OCI-LY1 (cell line): ENCODE measurements around the gene MCC.

Experiments
- H2AFZ ChIP-seq: fragments of 200-600 bp; sonication (generic), shearing (Covaris generic); 2 replicates; pipeline ENCODE4 v1.6.0; 2014; ENCODE audit warnings: antibody characterized with exemption, mild to moderate bottlenecking, low read length
- H3F3A ChIP-seq: fragments of 200-600 bp; sonication (generic), shearing (Covaris generic); 2 replicates; pipeline ENCODE4 v1.6.0; 2014; ENCODE audit warnings: mild to moderate bottlenecking, antibody characterized with exemption, low read length, moderate library complexity; ENCODE audit not compliant: insufficient read depth
- H3K27ac ChIP-seq: fragments of 200-600 bp; sonication (generic); 2 replicates; pipeline ENCODE4 v1.5.1; 2014; ENCODE audit warnings: low read length, mixed run types, mild to moderate bottlenecking, low read depth; ENCODE audit not compliant: poor library complexity, severe bottlenecking
- H3K27me3 ChIP-seq: fragments of 200-600 bp; sonication (generic); 2 replicates; pipeline ENCODE4 v1.6.0; 2014; ENCODE audit warnings: antibody characterized with exemption, mild to moderate bottlenecking, low read length, moderate library complexity; ENCODE audit not compliant: insufficient read depth
- H3K36me3 ChIP-seq: fragments of 200-600 bp; sonication (generic); 2 replicates; pipeline ENCODE4 v1.6.1; 2014; ENCODE audit warnings: mild to moderate bottlenecking, antibody characterized with exemption, low read length, moderate library complexity, mixed read lengths; ENCODE audit not compliant: insufficient read depth
- H3K4me1 ChIP-seq: fragments of 200-600 bp; sonication (generic); 2 replicates; pipeline ENCODE4 v1.5.1; 2014; ENCODE audit warnings: mild to moderate bottlenecking, low read length, moderate library complexity; ENCODE audit not compliant: insufficient read depth, severe bottlenecking
- H3K4me2 ChIP-seq: fragments of 200-600 bp; sonication (generic), shearing (Covaris generic); 2 replicates; pipeline ENCODE4 v1.6.1; 2014; ENCODE audit warnings: low read length
- H3K4me3 ChIP-seq: fragments of 200-600 bp; sonication (generic); 2 replicates; pipeline ENCODE4 v1.5.1; 2014; ENCODE audit warnings: low read length, low read depth, mild to moderate bottlenecking, mixed read lengths; ENCODE audit not compliant: poor library complexity, severe bottlenecking
- H3K79me2 ChIP-seq: fragments of 200-600 bp; shearing (Covaris generic); 2 replicates; pipeline ENCODE4 v1.6.1; 2016; ENCODE audit warnings: mixed run types, low read length, mixed read lengths; ENCODE audit not compliant: insufficient read depth
- H3K9ac ChIP-seq: fragments of 200-600 bp; sonication (generic), shearing (Covaris generic); 2 replicates; pipeline ENCODE4 v1.6.1; 2014; ENCODE audit warnings: mild to moderate bottlenecking, low read length, mixed read lengths
- H3K9me2 ChIP-seq: fragments of 200-600 bp; sonication (generic), shearing (Covaris generic); 2 replicates; pipeline ENCODE4 v1.6.1; 2014; ENCODE audit warnings: low read depth, mild to moderate bottlenecking, low read length, mixed read lengths
- H3K9me3 ChIP-seq: fragments of 200-600 bp; shearing (Covaris generic); 2 replicates; pipeline ENCODE4 v1.6.1; 2014; ENCODE audit warnings: low read length, mixed read lengths
- H4K20me1 ChIP-seq: fragments of 200-600 bp; sonication (generic), shearing (Covaris generic); 2 replicates; pipeline ENCODE4 v1.6.0; 2016; ENCODE audit warnings: mild to moderate bottlenecking, low read length; ENCODE audit not compliant: insufficient read depth
- EZH2 ChIP-seq: fragments of 200-600 bp; sonication (generic), shearing (Covaris generic); IDR thresholded peaks from 2 replicates; pipeline ENCODE4 v1.8.0; 2017; ENCODE audit warnings: borderline replicate concordance, mixed run types, mild to moderate bottlenecking, antibody characterized with exemption, low read length, moderate library complexity, mixed read lengths
- TF ChIP-seq, protein P1 (sequence below): fragments of 200-600 bp; sonication (generic), shearing (Covaris generic); IDR thresholded peaks from 2 replicates; pipeline ENCODE4 v1.5.1; 2017; ENCODE audit warnings: mild to moderate bottlenecking, antibody characterized with exemption, low read length, moderate library complexity, mixed read lengths

The MCC gene

DNA sequence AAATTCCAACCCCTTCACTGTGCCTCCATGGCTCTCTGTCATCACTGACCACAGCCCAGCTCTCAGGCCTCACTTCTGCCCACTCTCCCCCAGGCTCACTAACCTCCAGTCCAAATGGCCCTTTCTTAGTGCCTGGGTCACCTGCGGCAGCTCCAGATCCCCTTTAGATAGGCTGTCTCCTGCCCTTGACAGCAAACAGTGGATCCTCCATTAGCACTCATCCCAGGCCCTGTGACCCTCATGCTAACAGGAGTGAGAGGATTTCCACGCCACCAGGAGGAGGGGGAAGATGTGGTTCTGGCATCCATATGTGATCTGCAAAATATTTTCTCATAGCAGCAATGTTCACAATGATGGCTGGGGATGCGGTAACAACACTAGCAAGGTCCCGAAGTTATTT, 372.3 kb downstream of the MCC start:
- Histone ChIP-seq H3K4me1 (no peaks in the 10 kb centered on the region), H3K9me2 (no peaks in the 10 kb centered on the region), H4K20me1 (no peaks in the 10 kb centered on the region), H3K36me3 (no peaks in the 10 kb centered on the region), H3K9me3 (no peaks in the 10 kb centered on the region), H3K4me2 (no peak overlapping the region), H3K27me3 (no peaks in the 10 kb centered on the region; the same call in 1 of the 2 replicates), H2AFZ (no peak overlapping the region), H3K27ac (no peak overlapping the region), H3K79me2 (no peaks in the 10 kb centered on the region), H3F3A (no peaks in the 10 kb centered on the region), H3K4me3 (no peak overlapping the region), H3K9ac (no peak overlapping the region)
- no peak for TF ChIP-seq EZH2
- TF ChIP-seq, protein P1, sequence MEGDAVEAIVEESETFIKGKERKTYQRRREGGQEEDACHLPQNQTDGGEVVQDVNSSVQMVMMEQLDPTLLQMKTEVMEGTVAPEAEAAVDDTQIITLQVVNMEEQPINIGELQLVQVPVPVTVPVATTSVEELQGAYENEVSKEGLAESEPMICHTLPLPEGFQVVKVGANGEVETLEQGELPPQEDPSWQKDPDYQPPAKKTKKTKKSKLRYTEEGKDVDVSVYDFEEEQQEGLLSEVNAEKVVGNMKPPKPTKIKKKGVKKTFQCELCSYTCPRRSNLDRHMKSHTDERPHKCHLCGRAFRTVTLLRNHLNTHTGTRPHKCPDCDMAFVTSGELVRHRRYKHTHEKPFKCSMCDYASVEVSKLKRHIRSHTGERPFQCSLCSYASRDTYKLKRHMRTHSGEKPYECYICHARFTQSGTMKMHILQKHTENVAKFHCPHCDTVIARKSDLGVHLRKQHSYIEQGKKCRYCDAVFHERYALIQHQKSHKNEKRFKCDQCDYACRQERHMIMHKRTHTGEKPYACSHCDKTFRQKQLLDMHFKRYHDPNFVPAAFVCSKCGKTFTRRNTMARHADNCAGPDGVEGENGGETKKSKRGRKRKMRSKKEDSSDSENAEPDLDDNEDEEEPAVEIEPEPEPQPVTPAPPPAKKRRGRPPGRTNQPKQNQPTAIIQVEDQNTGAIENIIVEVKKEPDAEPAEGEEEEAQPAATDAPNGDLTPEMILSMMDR, result no peak

DNA sequence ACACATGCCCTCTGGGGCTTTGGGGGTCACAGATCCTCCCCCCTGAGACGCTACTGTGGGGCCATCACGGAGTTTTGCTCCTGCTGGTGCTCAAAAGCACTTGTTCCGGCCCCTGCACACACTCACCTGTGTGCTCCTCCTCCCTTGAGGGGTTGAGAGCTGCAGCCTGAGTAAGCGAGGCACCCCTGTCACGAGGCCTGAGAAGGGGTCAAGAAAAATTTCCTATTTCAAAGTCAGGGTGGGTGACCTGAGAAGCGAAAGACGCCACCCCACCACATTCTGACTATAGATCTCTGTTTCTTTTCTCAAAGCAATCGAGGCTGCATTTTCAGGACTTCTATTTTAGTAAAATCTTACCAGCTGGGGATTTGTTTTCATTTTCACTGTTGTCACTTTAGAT, 373.2 kb downstream of the MCC start:
- H3K9me3 ChIP-seq, result no peaks in the 10 kb centered on the region
- no peaks in the 10 kb centered on the region; the same call in 1 of the 2 replicates for H3K27me3 ChIP-seq
- no peaks in the 10 kb centered on the region for H3K36me3 ChIP-seq
- TF ChIP-seq, protein P1, result no peak
- TF ChIP-seq EZH2, result no peak
- H4K20me1 ChIP-seq, result no peaks in the 10 kb centered on the region
- no peaks in the 10 kb centered on the region for H3K9me2 ChIP-seq
- no peak overlapping the region for H2AFZ ChIP-seq
- no peaks in the 10 kb centered on the region for H3K79me2 ChIP-seq
- H3K9ac ChIP-seq, result no peak overlapping the region
- no peak overlapping the region for H3K27ac ChIP-seq
- H3F3A ChIP-seq, result no peaks in the 10 kb centered on the region
- H3K4me3 ChIP-seq, result no peak overlapping the region
- H3K4me1 ChIP-seq, result no peaks in the 10 kb centered on the region
- H3K4me2 ChIP-seq, result no peak overlapping the region

DNA sequence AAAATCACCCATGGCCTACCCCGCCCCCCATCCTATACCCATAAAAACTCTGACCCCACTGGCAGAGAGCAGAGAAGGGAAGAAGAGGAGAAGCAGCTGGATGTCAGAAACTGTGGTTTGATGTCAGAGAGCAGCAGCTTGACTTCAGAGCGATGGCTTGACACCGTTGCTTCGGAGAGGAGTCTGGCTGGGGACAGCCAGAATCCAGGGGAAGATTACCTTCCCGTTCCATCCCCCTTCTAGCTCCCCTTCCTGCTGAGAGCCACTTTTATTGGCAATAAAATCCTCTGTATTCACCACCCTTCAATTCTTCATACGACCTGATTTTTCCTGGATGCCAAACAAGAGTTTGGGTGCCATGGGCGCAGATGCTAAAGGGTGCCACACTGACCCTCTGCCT, 373.7 kb downstream of the MCC start:
- no peak overlapping the region for H3K4me2 ChIP-seq
- no peak overlapping the region for H3K27ac ChIP-seq
- no peaks in the 10 kb centered on the region for H3K79me2 ChIP-seq
- H4K20me1 ChIP-seq, result no peaks in the 10 kb centered on the region
- H3K9me3 ChIP-seq, result no peaks in the 10 kb centered on the region
- H3K36me3 ChIP-seq, result no peaks in the 10 kb centered on the region
- TF ChIP-seq, protein P1, result no peak
- no peak for TF ChIP-seq EZH2
- no peak overlapping the region for H3K9ac ChIP-seq
- H3F3A ChIP-seq, result no peaks in the 10 kb centered on the region
- no peaks in the 10 kb centered on the region for H3K9me2 ChIP-seq
- H2AFZ ChIP-seq, result no peak overlapping the region
- H3K27me3 ChIP-seq, result no peaks in the 10 kb centered on the region; the same call in 1 of the 2 replicates
- no peaks in the 10 kb centered on the region for H3K4me1 ChIP-seq
- H3K4me3 ChIP-seq, result no peak overlapping the region
